NT2/D1 (cell line): ENCODE results near the gene KLF6.

Experiments
- SUZ12 ChIP-seq: IDR thresholded peaks from 2 replicates; pipeline ENCODE4 v1.6.1; 2011; ENCODE audit not compliant: insufficient read length, insufficient read depth; ENCODE audit errors: extremely low read depth
- YY1 ChIP-seq: IDR thresholded peaks from 2 replicates; pipeline ENCODE4 v1.6.1; 2011; ENCODE audit not compliant: insufficient read length, insufficient read depth
- ZNF274 ChIP-seq: IDR thresholded peaks from 2 replicates; pipeline ENCODE4 v1.6.1; 2011; ENCODE audit warnings: mild to moderate bottlenecking, low read depth, low read length

GRCh38 chr10:3784510-3785250 lies at the start of gene KLF6:
- TF ChIP-seq ZNF274 (no peak), YY1 (no peak), SUZ12 (no peak)
